ENCODE data around the gene TRMT44.

DNA sequence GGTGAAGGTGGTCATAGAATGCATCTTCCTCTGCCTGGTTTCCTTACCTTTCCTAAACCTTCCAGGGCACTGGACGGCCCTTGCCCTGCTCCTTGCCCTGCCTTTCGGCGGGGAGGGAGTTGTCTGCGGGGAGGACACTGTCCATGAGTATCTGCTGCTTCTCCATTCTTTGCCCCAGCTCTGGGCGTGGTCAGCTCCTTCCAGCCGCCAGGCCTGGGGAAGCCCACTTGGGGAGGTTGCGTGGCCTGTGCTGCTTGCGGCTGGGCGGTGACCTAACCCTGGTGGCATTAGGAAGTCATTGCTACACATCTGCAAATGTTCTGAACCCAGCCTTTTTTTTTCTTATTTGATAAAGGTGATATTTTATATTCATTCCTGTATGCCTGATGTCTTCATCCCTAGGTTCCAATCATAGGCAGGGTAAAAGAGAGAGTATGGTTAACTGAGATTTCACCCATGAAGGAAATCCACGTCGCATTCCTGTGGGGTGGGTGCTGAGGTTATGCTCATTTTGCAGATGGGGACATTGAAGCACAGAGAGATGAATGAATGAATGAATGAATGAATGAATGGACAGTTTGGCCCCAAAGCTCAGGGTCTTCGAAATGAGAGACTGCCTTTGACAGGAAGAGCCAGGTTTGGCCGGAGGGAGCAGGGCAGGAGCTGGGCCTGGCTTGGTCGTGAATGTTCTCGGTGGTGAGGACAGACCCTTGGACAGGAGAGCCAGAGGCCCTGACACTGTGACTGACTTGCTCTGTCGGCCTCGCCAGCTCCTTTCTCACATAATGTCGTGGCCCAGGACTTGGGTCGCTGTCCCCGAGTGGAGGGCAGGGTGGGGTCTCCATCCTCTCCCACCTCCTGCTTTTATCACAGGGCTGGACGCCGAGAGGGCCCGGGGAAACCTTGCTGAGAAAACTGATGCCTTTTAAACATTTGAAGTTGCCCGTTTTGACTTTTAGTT is 81.9 kb downstream of the TRMT44 start:
- TF ChIP-seq CTCF (IDR thresholded peaks at IDR 0.05; ENCODE audit: low read depth, low read length), result no peak
- no peak for TF ChIP-seq EZH2phosphoT487 (IDR thresholded peaks at IDR 0.05; ENCODE audit: low read depth)

Data from OCI-LY3 (cell line).